GM21786 (cell line): ENCODE data around the gene ETS1.
A peak's percentile ranks its signal among the peaks of the same experiment; 100 is the strongest.

Experiments used
- ATAC-seq: cut with Tn5 transposase; IDR thresholded peaks from one replicate; pipeline ENCODE4 v1.9.1; 2021; ENCODE audit not compliant: unreplicated experiment

The ETS1 gene

GRCh38 chr11:128595775-128596174 lies 8.4 kb upstream of the ETS1 start:
- ATAC-seq = no peak

GRCh38 chr11:128595221-128595620 lies 7.9 kb upstream of the ETS1 start:
- no peak for ATAC-seq

- no peak for ATAC-seq
These were observed 6.9 kb upstream of the ETS1 start for GRCh38 chr11:128594226-128594625.

GRCh38 chr11:128593281-128593680 lies 5.9 kb upstream of the ETS1 start:
- ATAC-seq = no peak

GRCh38 chr11:128592454-128592853 lies 5.1 kb upstream of the ETS1 start:
- no peak for ATAC-seq

- no peak for ATAC-seq
These were observed 3.2 kb upstream of the ETS1 start for GRCh38 chr11:128590587-128590986.

GRCh38 chr11:128589998-128590397 lies 2.6 kb upstream of the ETS1 start:
- no peak for ATAC-seq

GRCh38 chr11:128588093-128588492 lies 735 bp upstream of the ETS1 start:
- no peak for ATAC-seq

GRCh38 chr11:128586689-128587088 lies 669 bp downstream of the ETS1 start:
- ATAC-seq = no peak

GRCh38 chr11:128585498-128586238 lies 1.7 kb downstream of the ETS1 start:
- ATAC-seq = no peak

- ATAC-seq = no peak
These were observed 3.1 kb downstream of the ETS1 start for GRCh38 chr11:128584253-128584652.

GRCh38 chr11:128582496-128583366 lies 4.6 kb downstream of the ETS1 start:
- ATAC-seq = no peak

GRCh38 chr11:128581561-128582272 lies 5.6 kb downstream of the ETS1 start:
- ATAC-seq = no peak

GRCh38 chr11:128580612-128581011 lies 6.7 kb downstream of the ETS1 start:
- ATAC-seq = no peak

GRCh38 chr11:128579798-128580504 lies 7.4 kb downstream of the ETS1 start:
- peak; percentile 94 for ATAC-seq

GRCh38 chr11:128576555-128576954 lies 10.8 kb downstream of the ETS1 start:
- ATAC-seq = no peak

- no peak for ATAC-seq
These were observed 11.4 kb downstream of the ETS1 start for GRCh38 chr11:128575961-128576350.

- no peak for ATAC-seq
These were observed 12.0 kb downstream of the ETS1 start for GRCh38 chr11:128575174-128575960.

- ATAC-seq = no peak
These were observed 12.8 kb downstream of the ETS1 start for GRCh38 chr11:128574576-128575011.

- ATAC-seq = no peak
These were observed 13.7 kb downstream of the ETS1 start for GRCh38 chr11:128573638-128574037.
